ENCODE results near the gene TRPM1.

The TRPM1 gene

GRCh38 chr15:31101262-31102038 lies at the start of gene TRPM1:
Gene TRPM1, minus strand, starts transcription at chr15:31101725. Its CDS starts 20,370 bp downstream, at chr15:31081355.
- no peak for TF ChIP-seq CTCF (IDR thresholded peaks at IDR 0.05)

GRCh38 chr15:31150732-31151231 lies 49.3 kb upstream of the TRPM1 start:
- no peak for TF ChIP-seq CTCF (IDR thresholded peaks at IDR 0.05)

GRCh38 chr15:31149987-31150386 lies 48.5 kb upstream of the TRPM1 start:
- no peak for TF ChIP-seq CTCF (IDR thresholded peaks at IDR 0.05)

GRCh38 chr15:31149088-31149505 lies 47.6 kb upstream of the TRPM1 start:
- no peak for TF ChIP-seq CTCF (IDR thresholded peaks at IDR 0.05)

- no peak for TF ChIP-seq CTCF (IDR thresholded peaks at IDR 0.05)
Measured at GRCh38 chr15:31148297-31149087, 47.0 kb upstream of the TRPM1 start.

- no peak for TF ChIP-seq CTCF (IDR thresholded peaks at IDR 0.05)
Measured at GRCh38 chr15:31147944-31148296, 46.4 kb upstream of the TRPM1 start.

GRCh38 chr15:31147456-31147855 lies 45.9 kb upstream of the TRPM1 start:
- no peak for TF ChIP-seq CTCF (IDR thresholded peaks at IDR 0.05)
